Breast epithelium (tissue), 4 donors: ENCODE data around the gene TNNI2. TPM values are rescaled to one million over a fixed set of nuclear protein-coding genes. Genes with fewer than 3 reads are reported as not detected.

Experiments
- DNase-seq, 2 donors: peaks; one replicate each; pipeline ENCODE4 v3.0.0-alpha.2; 2019; ENCODE audit warnings: low spot score in 2 of 2
- H3K27ac ChIP-seq, 2 donors: fragments of 200-600 bp; sonication (generic) in 1 of 2; one replicate each; pipeline ENCODE4 v1.5.1; 2016 to 2019; ENCODE audit warnings: mild to moderate bottlenecking in 1 of 2
- H3K27me3 ChIP-seq, 2 donors: fragments of 200-600 bp; sonication (generic) in 1 of 2; one replicate each; pipeline versions ENCODE4 v1.5.1 to v1.6.0; 2017 to 2019; ENCODE audit warnings: control low read depth in 1 of 2, mild to moderate bottlenecking in 1 of 2
- H3K36me3 ChIP-seq: fragments of 200-600 bp; one replicate; pipeline ENCODE4 v1.5.1; 2019
- H3K4me1 ChIP-seq, 2 donors: fragments of 200-600 bp; sonication (generic); one replicate each; pipeline ENCODE4 v1.5.1; 2016 to 2019; ENCODE audit warnings: control low read depth in 1 of 2
- H3K4me3 ChIP-seq, 3 donors: fragments of 200-600 bp; sonication (generic); 1 replicate in 2 of 3; 2 replicates in 1 of 3; pipeline ENCODE4 v1.5.1; 2016 to 2019; ENCODE audit warnings: mild to moderate bottlenecking in 3 of 3, moderate library complexity in 2 of 3
- H3K9me3 ChIP-seq, 2 donors: fragments of 200-600 bp; sonication (generic) in 1 of 2; one replicate each; pipeline ENCODE4 v1.5.1; 2016 to 2019; ENCODE audit warnings: control low read depth in 1 of 2
- CTCF ChIP-seq, 3 donors: fragments of 450-650 bp; IDR thresholded peaks; one replicate each; pipeline ENCODE4 v1.5.1; 2016 to 2017; ENCODE audit warnings: antibody characterized with exemption in 3 of 3, mild to moderate bottlenecking in 3 of 3, moderate library complexity in 3 of 3
- POLR2A ChIP-seq: fragments of 450-650 bp; IDR thresholded peaks from one replicate; pipeline ENCODE4 v1.6.1; 2016; ENCODE audit warnings: antibody characterized with exemption, mild to moderate bottlenecking, moderate library complexity
- POLR2AphosphoS5 ChIP-seq, 3 donors: sonication (generic); formaldehyde crosslinking; IDR thresholded peaks; one replicate each; pipeline ENCODE4 v1.6.1; 2017; ENCODE audit warnings: antibody characterized with exemption in 3 of 3
- intact Hi-C: fragments of 100-400 bp; cut with DNase I; formaldehyde crosslinking; loops from one replicate; pipeline ENCODE4 v1.15.1; 2023; ENCODE audit warnings: low total_unique reads
- total RNA-seq, 3 donors: library from RNA; depleted of rRNA; stranded (reverse); fragments of >200 nt; gene quantifications; one replicate each; pipeline ENCODE4 v1.1.0, GENCODE V29; 2016

TNNI2 gene
- total RNA-seq, 3 donors from 2014 or later, result 1.6 to 5.6 TPM; not detected in 1

GRCh38 chr11:1869427-1870325 lies 30.9 kb downstream of the TNNI2 start:
- peaks cover 2% of the 10 kb centered on the region in 2 donors for H3K4me1 ChIP-seq
- no peak for TF ChIP-seq POLR2AphosphoS5 (IDR thresholded peaks at IDR 0.05)
- no peak for TF ChIP-seq POLR2A
- no peak for TF ChIP-seq CTCF (IDR thresholded peaks at IDR 0.05)
- peak overlapping the region in 1 of 2 donors; percentile 97 for H3K27ac ChIP-seq
- H3K9me3 ChIP-seq, result no peaks in the 10 kb centered on the region
- intact Hi-C loops, result no loop called here
- H3K27me3 ChIP-seq, result no peaks in the 10 kb centered on the region
- no peak for DNase-seq
- H3K4me3 ChIP-seq, result peak overlapping the region; percentile 40 to 55 (median 40)
- H3K36me3 ChIP-seq, result no peaks in the 10 kb centered on the region

DNA sequence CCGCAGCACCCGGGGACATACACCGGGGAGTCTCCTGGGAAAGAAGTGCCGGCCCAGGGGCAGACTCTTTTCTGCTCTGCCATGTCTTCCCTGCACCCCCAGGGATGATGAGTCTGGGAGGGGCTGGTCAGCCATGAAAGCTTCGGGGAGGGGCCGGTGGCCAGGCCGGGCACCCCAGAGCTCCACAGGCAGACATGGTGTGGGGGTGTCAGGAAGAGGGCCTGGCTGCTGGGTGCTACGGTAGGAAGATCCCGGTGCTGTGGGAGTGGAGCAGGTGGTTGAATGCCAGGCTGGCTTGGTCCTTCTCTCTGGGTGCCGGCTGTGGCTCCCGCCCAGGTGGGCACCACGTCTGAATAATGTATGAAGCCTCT lies 31.5 kb downstream of the TNNI2 start:
- H3K4me3 ChIP-seq, result peak overlapping the region; percentile 40 to 55 (median 40)
- no peak for DNase-seq
- intact Hi-C loops, result no loop called here
- TF ChIP-seq POLR2A (no peak), CTCF (IDR thresholded peaks at IDR 0.05) (no peak), POLR2AphosphoS5 (IDR thresholded peaks at IDR 0.05) (no peak)
- H3K36me3 ChIP-seq, result no peaks in the 10 kb centered on the region
- H3K4me1 ChIP-seq, result no peaks in the 10 kb centered on the region
- no peaks in the 10 kb centered on the region for H3K27me3 ChIP-seq
- H3K9me3 ChIP-seq, result no peaks in the 10 kb centered on the region
- H3K27ac ChIP-seq, result peak overlapping the region in 1 of 2 donors; percentile 97

DNA sequence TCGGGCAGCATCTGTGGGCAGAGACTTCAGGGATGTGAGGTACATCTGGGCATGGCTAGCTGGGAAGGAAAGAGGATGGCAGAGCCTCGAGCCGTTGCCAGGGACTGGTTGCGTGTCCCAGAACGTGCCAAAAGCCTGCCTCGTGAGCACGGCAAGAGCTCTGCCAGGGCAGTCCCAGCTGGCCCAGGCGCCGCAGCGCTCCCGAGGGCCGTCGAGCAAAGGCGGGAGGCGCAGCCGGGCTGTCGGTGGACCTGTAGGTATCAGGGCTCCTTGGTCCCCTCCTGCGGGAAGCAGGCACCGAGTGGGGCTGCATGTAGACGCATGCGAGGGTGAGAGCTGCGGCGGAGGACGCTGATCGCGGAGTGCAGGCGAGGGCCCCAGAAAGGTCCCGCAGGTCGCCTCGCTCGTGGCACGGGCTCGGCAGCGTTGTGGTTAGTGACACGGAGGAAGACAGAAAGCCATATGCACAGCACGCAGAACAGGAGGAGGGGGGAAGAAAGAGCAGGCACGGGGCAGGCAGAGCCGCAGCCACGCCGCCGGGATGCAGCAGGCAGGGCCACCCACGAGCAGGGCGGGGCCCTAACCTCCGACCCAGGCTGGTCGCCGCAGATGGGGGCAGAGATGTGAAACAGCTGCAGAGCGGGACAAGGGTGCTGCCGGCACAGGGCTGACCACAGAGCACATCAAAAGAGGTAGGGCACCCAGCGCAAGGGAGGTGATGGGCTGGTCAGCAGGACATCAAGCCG lies 32.1 kb downstream of the TNNI2 start:
- DNase-seq, result no peak
- H3K27ac ChIP-seq, result peak overlapping the region; percentile 50 to 97
- TF ChIP-seq CTCF (IDR thresholded peaks at IDR 0.05) (no peak), POLR2A (no peak), POLR2AphosphoS5 (IDR thresholded peaks at IDR 0.05) (no peak)
- no peaks in the 10 kb centered on the region for H3K4me1 ChIP-seq
- intact Hi-C loops, result no loop called here
- H3K4me3 ChIP-seq, result peak overlapping the region; percentile 40 to 55 (median 40)
- H3K9me3 ChIP-seq, result no peaks in the 10 kb centered on the region
- no peaks in the 10 kb centered on the region for H3K36me3 ChIP-seq
- no peaks in the 10 kb centered on the region for H3K27me3 ChIP-seq

- no peaks in the 10 kb centered on the region for H3K9me3 ChIP-seq
- intact Hi-C loops, result no loop called here
- peak overlapping the region; percentile 50 to 97 for H3K27ac ChIP-seq
- H3K27me3 ChIP-seq, result no peaks in the 10 kb centered on the region
- peak overlapping the region; percentile 40 to 55 (median 40) for H3K4me3 ChIP-seq
- TF ChIP-seq POLR2AphosphoS5 (IDR thresholded peaks at IDR 0.05) (no peak), POLR2A (no peak), CTCF (IDR thresholded peaks at IDR 0.05) (no peak)
- DNase-seq, result no peak
- peaks cover 0 to 3% of the 10 kb centered on the region in 2 donors for H3K4me1 ChIP-seq
- no peaks in the 10 kb centered on the region for H3K36me3 ChIP-seq
Measured at GRCh38 chr11:1871531-1871930, 32.8 kb downstream of the TNNI2 start.
